Ovary (tissue), 3 donors: ENCODE measurements around the gene PRICKLE3.

Source experiments
- EP300 ChIP-seq: sonication (generic); formaldehyde crosslinking; IDR thresholded peaks from one replicate; pipeline ENCODE4 v1.6.1; 2017; ENCODE audit warnings: antibody characterized with exemption
- POLR2A ChIP-seq: fragments of 450-650 bp; IDR thresholded peaks from one replicate; pipeline ENCODE4 v1.6.1; 2017; ENCODE audit warnings: antibody characterized with exemption, mild to moderate bottlenecking, moderate library complexity
- TF ChIP-seq, protein P1 (sequence below), 3 donors: fragments of 450-650 bp in 2 of 3; fragments of 200-600 bp in 1 of 3; IDR thresholded peaks; one replicate each; pipeline versions ENCODE4 v1.5.1 to v1.8.0; 2016 to 2022; ENCODE audit warnings: antibody characterized with exemption in 3 of 3, mild to moderate bottlenecking in 1 of 3
- donor health status: DM: no; HTN: no; CAD: no.

DNA sequence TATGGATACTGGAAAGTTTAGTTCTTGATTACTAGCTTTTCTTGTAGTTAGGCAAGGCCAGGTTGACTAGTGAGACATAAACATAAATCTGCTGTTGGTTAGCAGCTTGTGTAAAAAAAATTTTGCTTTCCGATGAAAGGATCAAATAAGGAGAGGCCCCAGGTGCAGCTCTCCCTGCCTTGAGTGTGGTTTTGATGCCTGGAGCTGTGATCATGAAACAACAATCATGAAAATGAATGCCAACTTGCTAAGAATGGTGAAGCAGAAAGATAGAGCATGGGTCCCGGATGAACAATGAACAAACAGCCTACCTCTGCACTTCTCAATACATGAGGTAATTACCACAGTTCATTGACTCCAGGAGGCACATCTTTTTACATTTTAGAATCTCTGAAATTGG lies 28.2 kb upstream of the PRICKLE3 start:
- TF ChIP-seq, protein P1, sequence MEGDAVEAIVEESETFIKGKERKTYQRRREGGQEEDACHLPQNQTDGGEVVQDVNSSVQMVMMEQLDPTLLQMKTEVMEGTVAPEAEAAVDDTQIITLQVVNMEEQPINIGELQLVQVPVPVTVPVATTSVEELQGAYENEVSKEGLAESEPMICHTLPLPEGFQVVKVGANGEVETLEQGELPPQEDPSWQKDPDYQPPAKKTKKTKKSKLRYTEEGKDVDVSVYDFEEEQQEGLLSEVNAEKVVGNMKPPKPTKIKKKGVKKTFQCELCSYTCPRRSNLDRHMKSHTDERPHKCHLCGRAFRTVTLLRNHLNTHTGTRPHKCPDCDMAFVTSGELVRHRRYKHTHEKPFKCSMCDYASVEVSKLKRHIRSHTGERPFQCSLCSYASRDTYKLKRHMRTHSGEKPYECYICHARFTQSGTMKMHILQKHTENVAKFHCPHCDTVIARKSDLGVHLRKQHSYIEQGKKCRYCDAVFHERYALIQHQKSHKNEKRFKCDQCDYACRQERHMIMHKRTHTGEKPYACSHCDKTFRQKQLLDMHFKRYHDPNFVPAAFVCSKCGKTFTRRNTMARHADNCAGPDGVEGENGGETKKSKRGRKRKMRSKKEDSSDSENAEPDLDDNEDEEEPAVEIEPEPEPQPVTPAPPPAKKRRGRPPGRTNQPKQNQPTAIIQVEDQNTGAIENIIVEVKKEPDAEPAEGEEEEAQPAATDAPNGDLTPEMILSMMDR (IDR thresholded peaks at IDR 0.05) = no peak
- TF ChIP-seq POLR2A (no peak), EP300 (no peak)
